Endothelial cell of umbilical vein (primary cell): ENCODE measurements around the gene MCHR1. TPM values are rescaled to one million over a fixed set of nuclear protein-coding genes. Genes with fewer than 3 reads are reported as not detected.

Experiments
- BruUV-seq: library from RNA; stranded (reverse); fragments of 400-500 nt; replicated peaks from 2 replicates; lab custom pipeline; 2021; lab: Mats Ljungman, UMichigan
- CTCF ChIA-PET: fragments of 300-600, 350-600 bp; sonication (Branson Sonifier 250); formaldehyde crosslinking; loops from one replicate; lab custom pipeline; 2021; ENCODE audit warnings: antibody characterized with exemption, inconsistent platforms; lab: Charles Lee
- POLR2A ChIA-PET: fragments of 300-600, 350-600 bp; sonication (Branson Sonifier 250); formaldehyde crosslinking; loops from one replicate; lab custom pipeline; 2021; ENCODE audit warnings: antibody characterized with exemption, inconsistent platforms; lab: Charles Lee
- DNase-seq: peaks from one replicate; pipeline ENCODE4 v3.0.0-alpha.2; 2011; ENCODE audit warnings: low read depth, low spot score
- FAIRE-seq: peaks from 2 replicates; lab custom pipeline; 2011; peaks lifted over from hg19 to GRCh38; lab: Jason Lieb, UNC
- H2AFZ ChIP-seq: 2 replicates; pipeline ENCODE4 v1.6.0; 2012; ENCODE audit warnings: low read depth, low read length, control low read depth, inconsistent platforms
- H3K27ac ChIP-seq: 2 replicates; pipeline ENCODE4 v1.5.1; 2011; ENCODE audit warnings: low read depth, mild to moderate bottlenecking, control low read depth, low read length, moderate library complexity; ENCODE audit not compliant: insufficient read depth
- H3K27me3 ChIP-seq, 2 experiments: 2 replicates each; pipeline versions ENCODE4 v1.6.0 to v1.6.1; 2011; ENCODE audit warnings: low read length in 2 of 2, mixed read lengths in 1 of 2; ENCODE audit not compliant: control insufficient read depth in 2 of 2, insufficient read depth in 2 of 2
- H3K36me3 ChIP-seq, 2 experiments: 2 replicates in 1 of 2; 3 replicates in 1 of 2; pipeline ENCODE4 v1.5.1; 2011; ENCODE audit warnings: low read length in 2 of 2, mild to moderate bottlenecking in 1 of 2, moderate library complexity in 1 of 2; ENCODE audit not compliant: control insufficient read depth in 2 of 2, insufficient read depth in 2 of 2; ENCODE audit errors: extremely low read depth in 1 of 2
- H3K4me1 ChIP-seq: 3 replicates; pipeline ENCODE4 v1.5.1; 2011; ENCODE audit warnings: mild to moderate bottlenecking, low read length; ENCODE audit not compliant: control insufficient read depth, insufficient read depth; ENCODE audit errors: extremely low read depth
- H3K4me2 ChIP-seq: 2 replicates; pipeline ENCODE4 v1.6.1; 2011; ENCODE audit warnings: low read length, control low read depth, mixed read lengths; ENCODE audit not compliant: insufficient read depth
- H3K4me3 ChIP-seq, 3 experiments: fragments of 200-600 bp in 1 of 3; sonication (generic), shearing (Covaris generic) in 1 of 3; replicated peaks in 1 of 3; 2 replicates each; pipeline ENCODE4 v1.5.1; 2011 to 2016; ENCODE audit warnings: control low read depth in 3 of 3, low read length in 3 of 3, mild to moderate bottlenecking in 2 of 3, inconsistent platforms in 1 of 3, low read depth in 1 of 3, moderate library complexity in 1 of 3; ENCODE audit not compliant: insufficient read depth in 1 of 3
- H3K79me2 ChIP-seq: 2 replicates; pipeline ENCODE4 v1.6.0; 2012; ENCODE audit warnings: low read length, inconsistent platforms; ENCODE audit not compliant: control insufficient read depth, insufficient read depth
- H3K9ac ChIP-seq: replicated peaks from 2 replicates; pipeline ENCODE3; 2011; ENCODE audit warnings: low read length, control low read depth; ENCODE audit not compliant: insufficient read depth; ENCODE audit errors: extremely low read depth
- H3K9me1 ChIP-seq: replicated peaks from 3 replicates; pipeline ENCODE4 v1.6.0; 2011; ENCODE audit warnings: mild to moderate bottlenecking, low read length; ENCODE audit not compliant: control insufficient read depth, insufficient read depth; ENCODE audit errors: extremely low read depth
- H3K9me3 ChIP-seq: replicated peaks from 2 replicates; pipeline ENCODE4 v1.5.1; 2012; ENCODE audit warnings: low read length, inconsistent platforms; ENCODE audit not compliant: control insufficient read depth, insufficient read depth
- H4K20me1 ChIP-seq: replicated peaks from 2 replicates; pipeline ENCODE3; 2011; ENCODE audit warnings: mild to moderate bottlenecking, low read length; ENCODE audit not compliant: control insufficient read depth, insufficient read depth; ENCODE audit errors: extremely low read depth
- EZH2 ChIP-seq: IDR thresholded peaks from 2 replicates; pipeline ENCODE4 v1.6.1; 2012; ENCODE audit warnings: borderline replicate concordance, low read depth, mild to moderate bottlenecking, moderate library complexity, low read length, inconsistent platforms; ENCODE audit not compliant: severe bottlenecking
- FOS ChIP-seq: IDR thresholded peaks from 2 replicates; pipeline ENCODE4 v1.6.1; 2011; ENCODE audit warnings: mild to moderate bottlenecking, low read length, moderate library complexity, borderline replicate concordance; ENCODE audit not compliant: insufficient read depth
- GATA2 ChIP-seq: IDR thresholded peaks from 2 replicates; pipeline ENCODE4 v1.7.0; 2011; ENCODE audit warnings: low read depth, mild to moderate bottlenecking, moderate library complexity, mixed read lengths, low read length; ENCODE audit not compliant: insufficient read length, insufficient read depth
- JUN ChIP-seq: IDR thresholded peaks from 2 replicates; pipeline ENCODE4 v1.6.1; 2011; ENCODE audit warnings: borderline replicate concordance, low read depth; ENCODE audit not compliant: insufficient read length, insufficient read depth
- MYC ChIP-seq: IDR thresholded peaks from one replicate; pipeline ENCODE4 v1.6.1; 2011; ENCODE audit warnings: mild to moderate bottlenecking, low read depth, low read length
- POLR2A ChIP-seq: IDR thresholded peaks from 2 replicates; pipeline ENCODE4 v1.6.1; 2012; ENCODE audit warnings: low read depth, mild to moderate bottlenecking, control low read depth, low read length
- POLR2AphosphoS5 ChIP-seq: IDR thresholded peaks from 2 replicates; pipeline ENCODE4 v1.6.1; 2012; ENCODE audit warnings: low read depth, mild to moderate bottlenecking, control low read depth, low read length, moderate library complexity; ENCODE audit not compliant: insufficient read depth
- dilution Hi-C: fragments of 300-500 bp; cut with MboI; formaldehyde crosslinking; loops from one replicate; pipeline ENCODE4 v1.15.0; 2019; ENCODE audit warnings: low sequenced_read_pairs; ENCODE audit not compliant: extremely low pct_ligation_motif_present
- intact Hi-C: fragments of 100-400 bp; cut with micrococcal nuclease; formaldehyde crosslinking; loops from one replicate; pipeline ENCODE4 v1.10.0; 2022
- polyA plus RNA-seq, 4 experiments: library from polyadenylated mRNA; depleted of rRNA in 3 of 4; stranded (reverse) in 3 of 4; unstranded in 1 of 4; fragments of >200 nt; gene quantifications; 2 replicates each; pipeline versions ENCODE4 v1.2.1 to v1.2.3, GENCODE V29; 2011 to 2012; ENCODE audit warnings: missing spikeins in 1 of 4
- total RNA-seq: library from RNA; stranded (reverse); gene quantifications from 2 replicates; pipeline ENCODE4 v1.2.3, GENCODE V29; 2021
- TF ChIP-seq, protein P1 (sequence below), 2 donors: IDR thresholded peaks; 1 replicate in 1 of 2; 2 replicates in 1 of 2; pipeline ENCODE4 v1.5.1; 2011; ENCODE audit warnings: low read length in 2 of 2, mild to moderate bottlenecking in 2 of 2, moderate library complexity in 2 of 2, control low read depth in 1 of 2, inconsistent platforms in 1 of 2, low read depth in 1 of 2; ENCODE audit not compliant: insufficient read depth in 1 of 2; ENCODE audit errors: extremely low read depth in 1 of 2
- TF ChIP-seq, protein P2 (sequence below): IDR thresholded peaks from 2 replicates; pipeline ENCODE4 v1.6.1; 2011; ENCODE audit not compliant: insufficient read depth, insufficient read length

Gene MCHR1
- total and polyA plus RNA-seq, 2 donors (not counting 3 experiments of a cell fraction or from before 2014, with no cell fraction given), result not detected

DNA sequence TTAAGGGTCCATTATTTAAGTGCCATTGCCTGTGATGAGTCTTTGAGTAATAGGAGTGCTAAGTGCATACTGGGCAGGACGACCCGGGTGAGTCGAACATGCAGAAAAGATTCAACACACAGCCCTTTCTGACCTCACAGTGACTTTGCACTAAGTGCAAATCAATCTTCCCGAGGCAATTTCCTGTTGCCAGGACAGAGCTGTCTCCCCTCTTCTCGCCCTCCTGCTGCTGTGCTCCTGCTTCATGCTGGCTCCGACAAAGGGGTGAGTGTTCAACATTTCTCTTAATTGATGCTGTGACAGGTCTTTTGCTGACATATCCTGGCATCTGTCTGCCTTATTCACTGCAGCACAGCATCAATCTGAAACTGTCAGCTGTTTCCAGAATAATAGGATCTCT lies 42.0 kb downstream of the MCHR1 start:
- ChIA-PET POLR2A (no interaction called here), CTCF (interaction anchor here (0.8 to 1.7 kb wide), 5 partner anchors 10 to 39 kb away, joined by 3 to 6 read pairs (median 4); no protein-coding TSS in a partner anchor)
- Histone ChIP-seq H2AFZ (no peak overlapping the region), H3K4me1 (no peaks in the 10 kb centered on the region), H3K9me3 (no peaks in the 10 kb centered on the region), H3K4me2 (no peak overlapping the region), H3K27ac (no peak overlapping the region), H3K36me3 (no peaks in the 10 kb centered on the region), H3K27me3 (peaks cover 3 to 4% of the 10 kb centered on the region in 2 experiments), H3K9ac (no peak overlapping the region), H3K9me1 (no peaks in the 10 kb centered on the region), H3K79me2 (no peaks in the 10 kb centered on the region), H4K20me1 (no peaks in the 10 kb centered on the region), H3K4me3 (no peak overlapping the region)
- no peak for DNase-seq
- no peak for FAIRE-seq
- TF ChIP-seq POLR2A (no peak), EZH2 (no peak), MYC (no peak), GATA2 (no peak), JUN (no peak), FOS (no peak), POLR2AphosphoS5 (no peak)
- TF ChIP-seq, protein P1, sequence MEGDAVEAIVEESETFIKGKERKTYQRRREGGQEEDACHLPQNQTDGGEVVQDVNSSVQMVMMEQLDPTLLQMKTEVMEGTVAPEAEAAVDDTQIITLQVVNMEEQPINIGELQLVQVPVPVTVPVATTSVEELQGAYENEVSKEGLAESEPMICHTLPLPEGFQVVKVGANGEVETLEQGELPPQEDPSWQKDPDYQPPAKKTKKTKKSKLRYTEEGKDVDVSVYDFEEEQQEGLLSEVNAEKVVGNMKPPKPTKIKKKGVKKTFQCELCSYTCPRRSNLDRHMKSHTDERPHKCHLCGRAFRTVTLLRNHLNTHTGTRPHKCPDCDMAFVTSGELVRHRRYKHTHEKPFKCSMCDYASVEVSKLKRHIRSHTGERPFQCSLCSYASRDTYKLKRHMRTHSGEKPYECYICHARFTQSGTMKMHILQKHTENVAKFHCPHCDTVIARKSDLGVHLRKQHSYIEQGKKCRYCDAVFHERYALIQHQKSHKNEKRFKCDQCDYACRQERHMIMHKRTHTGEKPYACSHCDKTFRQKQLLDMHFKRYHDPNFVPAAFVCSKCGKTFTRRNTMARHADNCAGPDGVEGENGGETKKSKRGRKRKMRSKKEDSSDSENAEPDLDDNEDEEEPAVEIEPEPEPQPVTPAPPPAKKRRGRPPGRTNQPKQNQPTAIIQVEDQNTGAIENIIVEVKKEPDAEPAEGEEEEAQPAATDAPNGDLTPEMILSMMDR (IDR thresholded peaks at IDR 0.05; ENCODE audit: extremely low read depth in 1 of 2, insufficient read depth in 1 of 2, low read depth in 1 of 2, low read length in 2 of 2), result no peak
- TF ChIP-seq, protein P2, sequence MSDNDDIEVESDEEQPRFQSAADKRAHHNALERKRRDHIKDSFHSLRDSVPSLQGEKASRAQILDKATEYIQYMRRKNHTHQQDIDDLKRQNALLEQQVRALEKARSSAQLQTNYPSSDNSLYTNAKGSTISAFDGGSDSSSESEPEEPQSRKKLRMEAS, result no peak
- intact Hi-C loops (no loop called here), dilution Hi-C loops (no loop called here)
- BruUV-seq, result no TSS peak
